Aorta (tissue), 5 donors: Measurements from ENCODE around the gene EFCC1. TPM values are rescaled to one million over a fixed set of nuclear protein-coding genes. Genes with fewer than 3 reads are reported as not detected.

Experiments used
- ATAC-seq: fragments of 200-7000 bp; cut with Tn5 transposase; one replicate; pipeline ENCODE4 v1.9.1; 2022; ENCODE audit warnings: moderate library complexity; ENCODE audit not compliant: low FRiP score
- DNase-seq, 2 donors: peaks; one replicate each; pipeline ENCODE4 v3.0.0-alpha.2; 2020
- H3K27ac ChIP-seq, 2 donors: one replicate each; pipeline ENCODE4 v1.5.1; 2013; ENCODE audit warnings: low read length in 2 of 2, mild to moderate bottlenecking in 2 of 2, moderate library complexity in 2 of 2, control low read depth in 1 of 2, inconsistent platforms in 1 of 2, low read depth in 1 of 2
- H3K27me3 ChIP-seq, 2 donors: one replicate each; pipeline ENCODE4 v1.6.1; 2013; ENCODE audit warnings: control low read depth in 1 of 2, low read length in 1 of 2, mild to moderate bottlenecking in 1 of 2, moderate library complexity in 1 of 2; ENCODE audit not compliant: insufficient read depth in 2 of 2, control insufficient read depth in 1 of 2
- H3K36me3 ChIP-seq, 2 donors: one replicate each; pipeline ENCODE4 v1.6.1; 2013; ENCODE audit warnings: control low read depth in 1 of 2, low read length in 1 of 2, mild to moderate bottlenecking in 1 of 2; ENCODE audit not compliant: insufficient read depth in 2 of 2, control insufficient read depth in 1 of 2
- H3K4me1 ChIP-seq, 2 donors: one replicate each; pipeline ENCODE4 v1.6.1; 2013; ENCODE audit warnings: low read length in 2 of 2, control low read depth in 1 of 2, mild to moderate bottlenecking in 1 of 2, moderate library complexity in 1 of 2; ENCODE audit not compliant: insufficient read depth in 2 of 2, control insufficient read depth in 1 of 2
- H3K4me3 ChIP-seq, 2 donors: one replicate each; pipeline ENCODE4 v1.5.1; 2013; ENCODE audit warnings: low read length in 2 of 2, control low read depth in 1 of 2, mild to moderate bottlenecking in 1 of 2
- H3K9me3 ChIP-seq: one replicate; pipeline ENCODE4 v1.6.1; 2013; ENCODE audit warnings: mild to moderate bottlenecking, low read length; ENCODE audit not compliant: control insufficient read depth
- WGBS, 2 donors: extraction: QIAGEN DNeasy Blood & Tissue Kit; methylation state at CpG; one replicate each; pipeline ENCODE4 v1.1.7; 2013; 5-methylcytosine and 5-hydroxymethylcytosine counted together
- intact Hi-C, 2 donors: fragments of 100-400 bp; cut with DNase I; formaldehyde crosslinking; loops; one replicate each; pipeline versions ENCODE4 v1.14.2 to v1.15.0; 2022
- polyA plus RNA-seq, 2 donors: library from polyadenylated mRNA; stranded (reverse); fragments of 200-250 nt; gene quantifications; one replicate each; pipeline ENCODE4 v1.2.3, GENCODE V29; 2013
- total RNA-seq, 2 donors: library from RNA; stranded (reverse); fragmentation: NEBNext Ultra II Directional; extraction: Animal tissue kit (Norgen Biotek cat#: 25700); gene quantifications; one replicate each; pipeline ENCODE4 v1.2.1, GENCODE V29; 2021
- donor health status: healthy with polysubstance abuse.
- donor health status: Bipolar disorder and iron deficiency.
- donor health status: DM: no; HTN: no; CAD: no.
- donor health status: DM: no; HTN: no; CAD: no.
- donor health status: DM: yes; HTN: yes; CAD: no.

The EFCC1 gene
- total and polyA plus RNA-seq, 4 donors = 0.13 to 3.1 (median 1.0) TPM

- intact Hi-C loops = loop anchor here in 1 of 2 donors (10.0 kb wide), 1 partner anchor 124 kb away; the partner anchor contains the start of gene ACAD9
- H3K4me3 ChIP-seq = no peak overlapping the region
- no peaks in the 10 kb centered on the region for H3K9me3 ChIP-seq
- no peaks in the 10 kb centered on the region for H3K36me3 ChIP-seq
- 92% methylated on average over 3 of the region's 3 CpGs for WGBS, 2 donors
- no peak for DNase-seq
- no peak for ATAC-seq
- H3K27me3 ChIP-seq = no peaks in the 10 kb centered on the region
- H3K4me1 ChIP-seq = no peaks in the 10 kb centered on the region
- no peak overlapping the region for H3K27ac ChIP-seq
Observed at GRCh38 chr3:128998561-128998960, 2.5 kb upstream of the EFCC1 start.

DNA sequence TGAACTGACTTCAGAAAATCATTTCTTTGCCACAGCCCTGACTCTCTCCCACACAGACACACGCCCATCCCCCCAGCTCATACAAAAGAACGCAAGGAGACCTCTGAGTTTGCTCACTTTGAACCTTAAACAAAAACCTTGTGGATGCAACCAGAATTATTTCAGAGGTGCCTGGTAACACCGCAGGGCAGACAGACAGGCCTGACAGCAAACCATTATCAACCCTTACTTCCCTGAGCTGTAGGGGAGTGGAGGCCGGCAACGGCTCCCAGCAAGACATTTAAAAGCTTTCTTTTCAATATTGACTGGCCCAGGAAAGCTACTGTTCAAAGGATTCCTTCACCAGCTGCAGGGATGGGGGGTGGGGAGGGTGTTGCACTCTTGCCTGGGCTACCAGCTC is 2.0 kb upstream of the EFCC1 start:
- Histone ChIP-seq H3K27me3 (no peaks in the 10 kb centered on the region), H3K27ac (no peak overlapping the region), H3K9me3 (no peaks in the 10 kb centered on the region), H3K36me3 (no peaks in the 10 kb centered on the region), H3K4me1 (no peaks in the 10 kb centered on the region), H3K4me3 (no peak overlapping the region)
- intact Hi-C loops = loop anchor here in 1 of 2 donors (10.0 kb wide), 1 partner anchor 124 kb away; the partner anchor contains the start of gene ACAD9
- ATAC-seq (no peak), DNase-seq (no peak)
- WGBS, 2 donors = 82 to 84% methylated on average over 5 of the region's 5 CpGs

GRCh38 chr3:129000742-129001100 is 383 bp upstream of the EFCC1 start:
- no peaks in the 10 kb centered on the region for H3K27me3 ChIP-seq
- no peak overlapping the region for H3K27ac ChIP-seq
- 10 to 16% methylated on average over 15 of the region's 15 CpGs for WGBS, 2 donors
- no peaks in the 10 kb centered on the region for H3K4me1 ChIP-seq
- no peaks in the 10 kb centered on the region for H3K9me3 ChIP-seq
- peak overlapping the region; percentile 6 to 43 for H3K4me3 ChIP-seq
- DNase-seq (no peak), ATAC-seq (peak; percentile 6)
- no peaks in the 10 kb centered on the region for H3K36me3 ChIP-seq
- intact Hi-C loops = no loop called here

DNA sequence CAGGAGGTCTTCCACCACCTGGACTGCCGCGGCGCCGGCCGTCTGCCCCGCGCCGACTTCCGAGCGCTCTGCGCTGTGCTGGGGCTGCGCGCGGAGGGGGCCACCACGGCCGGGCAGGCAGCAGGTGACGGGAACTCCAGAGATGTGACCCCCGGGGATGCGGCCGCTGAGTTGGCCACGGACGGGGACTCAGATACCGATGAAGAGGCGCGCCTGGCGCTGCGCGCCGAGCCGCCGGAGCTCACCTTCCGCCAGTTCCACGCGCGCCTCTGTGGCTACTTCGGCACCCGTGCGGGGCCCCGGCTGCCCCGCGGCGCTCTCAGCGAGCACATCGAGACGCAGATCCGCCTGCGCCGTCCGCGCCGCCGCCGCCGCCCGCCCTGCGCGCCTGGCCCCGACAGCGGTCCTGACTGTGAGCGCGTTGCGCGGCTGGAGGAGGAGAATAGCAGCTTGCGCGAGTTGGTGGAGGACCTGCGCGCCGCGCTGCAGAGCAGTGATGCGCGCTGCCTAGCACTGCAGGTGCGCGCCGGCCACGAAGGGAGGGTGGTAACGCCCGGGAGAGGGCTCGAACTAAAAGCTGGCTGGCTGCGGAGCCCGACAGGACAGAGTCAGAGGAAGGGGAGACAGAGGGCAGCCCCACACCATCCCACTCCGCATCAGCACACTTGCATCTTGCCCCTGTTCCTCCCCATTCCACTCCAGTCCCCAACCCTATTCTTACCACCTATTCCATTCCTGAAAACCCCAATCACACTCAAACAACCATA is 885 bp downstream of the EFCC1 start:
- Histone ChIP-seq H3K27me3 (no peaks in the 10 kb centered on the region), H3K4me1 (no peaks in the 10 kb centered on the region), H3K9me3 (no peaks in the 10 kb centered on the region), H3K36me3 (no peaks in the 10 kb centered on the region), H3K4me3 (peak overlapping the region; percentile 4 to 43), H3K27ac (no peak overlapping the region)
- intact Hi-C loops = no loop called here
- 1% methylated on average over 64 to 81 of the region's 81 CpGs for WGBS, 2 donors
- peak in 1 of 2 donors; percentile 36 for DNase-seq
- peak; percentile 6 for ATAC-seq

DNA sequence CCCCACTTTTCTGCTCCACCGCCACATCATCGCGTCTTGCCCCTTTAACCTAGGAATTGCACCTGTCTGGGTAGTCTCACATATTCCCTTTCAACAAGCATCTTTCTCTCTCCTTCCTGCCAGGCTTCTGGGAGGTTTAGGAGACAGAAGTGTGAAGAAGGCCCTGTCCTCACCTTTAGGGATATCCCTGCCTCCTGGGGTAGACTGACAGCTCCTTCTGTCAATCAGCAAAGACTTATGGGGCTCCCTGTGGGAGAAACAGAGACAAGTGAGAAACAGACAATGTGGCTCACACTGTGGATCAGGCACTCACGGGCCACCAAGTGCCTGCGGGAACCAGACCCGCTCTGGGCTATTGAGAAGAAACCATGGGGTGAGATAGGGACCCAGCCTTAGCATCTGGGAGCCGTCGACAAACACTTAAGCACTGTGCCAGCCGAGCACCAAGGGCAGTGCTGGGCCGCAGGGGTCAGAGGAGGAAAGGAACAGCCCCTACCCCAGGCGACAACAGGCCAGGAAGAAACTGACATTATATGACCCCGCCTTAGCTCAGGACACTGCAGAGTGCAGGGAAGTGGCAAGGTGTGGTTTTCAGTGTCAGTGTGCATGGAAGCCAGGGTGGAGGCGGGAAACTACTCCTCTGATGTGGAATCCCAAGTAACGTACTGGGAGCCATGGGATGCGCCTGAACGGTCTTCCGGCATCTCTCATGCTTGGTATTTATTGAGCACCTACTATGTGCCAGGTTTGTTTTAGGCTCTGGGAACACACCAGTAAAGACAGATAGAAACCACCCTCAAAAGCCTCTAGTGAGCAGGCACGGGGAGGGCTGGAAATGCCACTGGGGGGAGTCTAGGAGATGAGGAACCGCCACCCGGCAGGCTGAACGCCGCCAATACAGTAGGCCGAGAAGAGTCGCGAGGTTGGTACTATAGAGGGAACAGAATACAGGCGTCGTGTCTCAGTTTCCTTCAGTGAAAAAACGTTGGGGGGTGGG is 1.8 kb downstream of the EFCC1 start:
- Histone ChIP-seq H3K4me3 (no peak overlapping the region), H3K36me3 (no peaks in the 10 kb centered on the region), H3K27me3 (no peaks in the 10 kb centered on the region), H3K9me3 (no peaks in the 10 kb centered on the region), H3K4me1 (no peaks in the 10 kb centered on the region), H3K27ac (no peak overlapping the region)
- ATAC-seq (no peak), DNase-seq (no peak)
- intact Hi-C loops = no loop called here
- 44 to 48% methylated on average over 28 of the region's 28 CpGs for WGBS, 2 donors

DNA sequence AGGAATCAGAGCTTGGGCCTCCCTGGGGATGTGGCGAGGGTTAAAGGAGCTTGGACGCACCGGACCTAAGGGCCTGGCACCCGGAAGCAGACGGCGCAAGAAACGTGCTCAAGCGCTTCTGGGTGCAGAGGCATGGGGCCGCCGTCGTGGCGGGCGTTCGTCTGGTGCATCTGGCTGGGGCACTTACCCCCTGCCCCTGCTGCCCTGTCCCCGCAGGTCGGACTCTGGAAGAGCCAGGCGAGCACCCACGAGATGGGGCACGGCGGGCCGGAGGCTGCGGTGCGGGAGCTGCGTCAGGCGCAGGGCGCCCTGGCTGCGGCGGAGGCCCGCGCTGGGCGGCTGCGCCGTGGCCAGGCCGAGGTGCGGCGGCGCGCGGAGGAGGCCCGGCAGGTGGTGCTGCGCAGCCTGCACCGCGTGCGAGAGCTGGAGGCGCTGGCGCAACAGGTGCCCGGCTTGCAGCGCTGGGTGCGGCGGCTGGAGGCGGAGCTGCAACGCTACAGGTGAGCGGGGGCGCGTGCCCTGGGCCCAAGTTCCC is 2.5 kb downstream of the EFCC1 start:
- ATAC-seq (no peak), DNase-seq (no peak)
- Histone ChIP-seq H3K4me1 (no peaks in the 10 kb centered on the region), H3K36me3 (no peaks in the 10 kb centered on the region), H3K4me3 (no peak overlapping the region), H3K27me3 (no peaks in the 10 kb centered on the region), H3K27ac (no peak overlapping the region), H3K9me3 (no peaks in the 10 kb centered on the region)
- intact Hi-C loops = no loop called here
- WGBS, 2 donors = 4 to 6% methylated on average over 41 to 55 of the region's 55 CpGs

DNA sequence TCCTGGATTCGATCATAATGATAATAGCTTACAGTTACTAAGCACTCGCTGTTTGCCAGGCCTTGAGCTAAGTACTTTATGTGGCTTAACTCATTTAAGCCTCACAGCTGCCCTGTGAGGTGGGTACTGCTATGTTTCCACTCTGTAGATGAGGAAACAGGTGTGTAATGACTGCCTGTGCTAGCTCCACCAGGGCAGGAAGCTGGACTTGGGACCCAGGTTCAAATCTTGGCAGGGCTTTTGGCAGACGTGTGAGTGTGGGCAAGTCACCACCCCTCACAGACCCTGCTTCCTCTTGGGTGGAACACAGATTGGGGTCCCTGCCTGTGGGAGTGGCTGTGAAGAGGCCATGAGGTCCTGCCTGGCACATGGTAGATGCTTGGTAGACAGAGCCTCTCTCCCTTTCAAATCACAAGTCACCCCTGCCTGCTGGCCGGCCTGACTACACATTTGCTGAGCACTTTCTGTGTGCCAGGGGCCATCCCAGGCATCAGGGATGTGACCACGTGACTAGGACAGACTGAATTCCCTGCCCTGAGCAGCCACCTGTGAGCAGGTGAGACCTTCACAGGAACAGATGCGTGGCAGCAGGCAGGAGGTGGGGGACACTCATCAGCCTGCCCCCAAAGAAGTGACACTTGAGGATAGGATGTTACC is 3.7 kb downstream of the EFCC1 start:
- 85 to 87% methylated on average over 6 of the region's 6 CpGs for WGBS, 2 donors
- H3K9me3 ChIP-seq = no peaks in the 10 kb centered on the region
- no peaks in the 10 kb centered on the region for H3K27me3 ChIP-seq
- no peaks in the 10 kb centered on the region for H3K36me3 ChIP-seq
- DNase-seq (no peak), ATAC-seq (no peak)
- H3K4me3 ChIP-seq = no peak overlapping the region
- intact Hi-C loops = no loop called here
- H3K4me1 ChIP-seq = no peaks in the 10 kb centered on the region
- H3K27ac ChIP-seq = no peak overlapping the region

GRCh38 chr3:129005526-129006303 is 4.6 kb downstream of the EFCC1 start:
- 92 to 98% methylated on average over 4 of the region's 4 CpGs for WGBS, 2 donors
- Histone ChIP-seq H3K27ac (no peak overlapping the region), H3K36me3 (no peaks in the 10 kb centered on the region), H3K9me3 (no peaks in the 10 kb centered on the region), H3K4me1 (no peaks in the 10 kb centered on the region), H3K4me3 (no peak overlapping the region), H3K27me3 (no peaks in the 10 kb centered on the region)
- intact Hi-C loops = no loop called here
- no peak for ATAC-seq
- no peak for DNase-seq
